Activated CD8-positive, alpha-beta memory T cell treated with anti-CD3 and anti-CD28 coated beads for 24 hours (primary cell): ENCODE measurements around the gene INO80E.
A peak's percentile ranks its signal among the peaks of the same experiment; 100 is the strongest.

Experiments used
- DNase-seq: peaks from one replicate; pipeline ENCODE4 v3.0.0-alpha.2; 2020

INO80E gene

DNA sequence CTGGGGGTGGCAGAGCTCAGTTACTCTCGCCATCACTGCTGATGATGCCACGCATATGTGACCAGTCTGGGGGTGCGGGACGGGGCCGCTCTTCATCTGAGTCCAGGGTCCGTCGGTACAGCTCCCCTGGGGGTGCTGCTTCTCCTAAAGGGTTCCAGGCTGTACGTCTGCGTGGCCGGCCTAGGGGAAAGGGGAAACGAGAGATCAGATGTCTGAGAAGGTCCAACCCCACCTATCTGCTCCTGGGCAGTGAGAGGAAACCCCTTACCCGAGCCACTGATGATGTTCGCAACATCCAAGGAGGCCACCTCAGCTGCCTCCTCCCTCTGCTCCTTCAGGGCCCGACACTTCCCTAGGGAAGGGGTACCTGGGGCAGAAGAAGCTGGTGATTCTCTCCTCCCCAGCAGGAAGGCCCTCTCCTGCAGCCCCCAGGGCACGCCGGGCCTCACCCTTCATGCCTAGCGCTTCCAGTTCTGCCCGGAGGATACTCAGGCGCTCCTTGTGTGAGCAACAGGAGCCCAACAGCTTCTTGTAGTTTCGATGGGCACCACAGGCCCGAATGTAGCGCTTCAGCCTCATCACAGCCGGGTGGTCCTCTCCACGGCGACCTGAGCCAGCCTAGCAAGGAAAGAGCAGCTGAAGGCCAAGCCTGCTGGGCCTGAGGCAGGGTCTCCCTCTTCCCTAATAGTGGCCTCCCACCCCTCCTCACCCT is 2.7 kb upstream of the INO80E start:
- no peak for DNase-seq

DNA sequence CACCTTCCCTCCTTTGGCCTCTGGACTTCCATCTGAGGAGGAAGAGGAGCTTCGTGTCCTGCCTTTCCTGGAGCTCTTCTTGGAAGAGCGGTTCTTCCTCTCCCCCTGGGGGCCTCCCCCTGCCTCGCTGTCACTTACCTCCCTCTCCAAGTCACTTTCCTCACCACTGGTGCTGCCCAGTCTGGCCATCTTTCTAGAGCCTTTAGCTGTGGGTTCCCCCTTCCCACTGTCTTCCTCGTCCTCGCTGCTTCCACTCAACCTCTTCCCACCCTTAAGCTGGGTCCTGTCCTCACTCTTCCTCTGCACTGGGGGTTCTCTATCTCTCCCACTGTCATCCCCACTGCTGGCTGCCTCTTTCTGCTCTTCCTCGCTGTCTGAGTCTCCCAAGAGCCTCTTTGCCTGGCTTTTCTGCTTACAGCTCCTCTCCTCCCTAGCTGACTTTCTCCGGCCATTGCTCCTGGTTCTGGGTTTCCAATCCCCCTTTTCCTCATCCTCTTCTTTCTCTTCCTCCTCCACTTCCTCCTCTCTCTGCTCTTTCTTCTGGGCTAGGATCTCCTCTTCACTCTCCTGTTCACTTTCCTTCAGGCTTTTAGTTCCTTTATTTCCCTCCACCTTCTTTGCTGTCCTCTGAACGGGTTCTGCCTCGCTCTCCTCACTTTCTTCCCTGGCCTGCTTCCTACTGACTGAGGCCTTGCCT is 2.0 kb upstream of the INO80E start:
- DNase-seq, result no peak

GRCh38 chr16:29994600-29995323 is 1.3 kb upstream of the INO80E start:
- no peak for DNase-seq

- peak; percentile 94 for DNase-seq
These were observed 624 bp upstream of the INO80E start, which contains the start of gene HIRIP3 for GRCh38 chr16:29995324-29995910. TSS of gene HIRIP3 (minus strand) at chr16:29995617. CDS start at chr16:29995605, 12 bp downstream.

GRCh38 chr16:29996766-29997250 is 767 bp downstream of the INO80E start:
- no peak for DNase-seq

DNA sequence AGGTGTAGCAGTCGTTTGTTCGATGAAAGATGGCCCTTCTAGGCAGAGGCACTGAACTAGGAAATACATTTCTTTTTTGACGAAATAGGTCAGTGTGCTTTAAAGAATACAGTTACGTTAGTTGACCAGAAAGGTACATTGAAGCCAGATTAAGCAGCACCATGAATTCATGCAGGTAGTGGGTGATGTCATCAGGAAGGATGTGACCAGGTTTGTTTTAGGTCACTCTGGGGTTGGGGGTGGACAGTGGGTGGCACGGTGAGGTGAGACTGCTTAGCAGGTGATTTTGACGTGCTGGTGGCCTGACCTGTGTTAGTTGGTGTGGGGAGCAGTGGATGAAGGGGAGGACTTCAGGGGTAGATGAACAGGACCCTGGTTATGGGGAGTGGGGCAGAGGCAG is 3.6 kb downstream of the INO80E start:
- DNase-seq, result no peak

DNA sequence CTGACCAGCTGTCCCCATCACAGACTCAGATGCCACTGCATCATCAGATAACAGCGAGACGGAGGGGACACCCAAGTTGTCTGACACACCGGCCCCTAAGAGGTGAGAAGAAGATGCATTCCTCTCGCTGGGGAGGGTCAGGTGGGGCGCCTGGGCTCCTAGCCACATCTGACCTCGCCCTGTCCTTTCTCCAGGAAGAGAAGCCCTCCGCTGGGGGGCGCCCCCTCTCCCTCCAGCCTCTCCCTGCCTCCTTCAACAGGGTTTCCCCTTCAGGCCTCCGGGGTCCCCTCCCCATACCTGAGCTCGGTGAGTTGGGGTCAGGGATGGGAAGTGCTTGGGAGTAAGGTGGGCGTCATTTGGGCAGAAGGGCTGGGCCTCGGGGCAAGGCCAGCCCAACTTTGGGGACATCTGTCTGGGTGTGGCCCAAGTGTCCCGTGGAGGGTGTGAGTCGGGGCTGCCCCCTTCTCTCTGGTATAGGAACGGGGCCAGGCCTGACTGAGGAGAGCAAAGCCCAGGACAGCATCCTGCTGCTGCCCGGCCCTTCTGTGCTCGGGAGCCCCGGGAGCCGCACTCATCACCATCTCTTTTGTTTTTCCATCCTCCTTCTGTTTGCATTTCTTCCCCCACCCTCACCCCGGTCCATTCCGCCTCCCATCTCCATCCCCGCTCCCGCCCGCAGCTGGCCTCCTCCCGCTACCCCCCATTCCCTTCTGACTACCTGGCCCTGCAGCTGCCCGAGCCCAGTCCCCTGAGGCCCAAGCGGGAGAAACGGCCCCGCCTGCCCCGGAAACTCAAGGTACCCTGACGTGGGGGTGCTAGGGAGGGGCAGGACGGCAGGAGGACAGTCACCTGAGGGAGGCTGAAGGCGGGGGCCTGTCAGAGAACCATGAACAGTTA is 4.9 kb downstream of the INO80E start:
- DNase-seq, result no peak

DNA sequence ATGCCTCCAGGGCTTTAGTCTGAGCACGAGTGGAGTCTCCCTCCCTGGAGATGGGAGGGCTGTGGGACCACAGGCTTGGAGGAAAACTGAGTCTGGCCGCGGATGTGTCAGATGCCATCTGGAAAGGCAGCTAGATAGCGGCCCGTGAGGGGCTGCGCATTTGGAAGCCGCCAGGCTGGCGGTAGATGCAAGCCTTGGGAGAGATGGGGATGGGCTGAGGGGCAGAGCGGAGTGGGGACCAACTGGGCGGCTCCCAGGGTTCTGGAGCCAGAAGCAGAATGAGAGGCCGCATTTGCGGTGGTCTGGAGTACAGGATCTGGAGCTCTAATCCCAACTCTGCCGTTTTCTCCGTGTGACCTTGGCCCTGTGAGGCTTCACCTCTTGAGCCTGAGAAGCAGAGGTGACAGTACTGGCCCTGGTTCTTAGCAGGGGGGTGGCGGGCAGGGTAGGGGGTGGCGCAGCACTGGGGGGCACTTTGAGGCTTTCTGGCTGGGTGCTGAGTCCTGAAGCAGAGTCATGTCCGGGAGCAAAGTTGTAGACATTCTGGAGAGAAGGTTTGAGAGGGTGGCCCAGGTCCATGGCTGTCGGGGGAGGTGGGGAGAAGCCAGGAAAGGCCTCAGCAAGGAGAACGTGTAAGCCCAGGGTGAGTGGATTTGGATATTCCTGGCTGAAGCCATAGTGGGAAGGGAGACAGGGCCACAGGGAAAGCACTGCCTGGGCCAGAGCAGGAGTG is 6.7 kb downstream of the INO80E start:
- no peak for DNase-seq

- no peak for DNase-seq
These were observed 7.8 kb downstream of the INO80E start for GRCh38 chr16:30003670-30004423.

GRCh38 chr16:30004424-30004776 is 8.4 kb downstream of the INO80E start:
- no peak for DNase-seq

DNA sequence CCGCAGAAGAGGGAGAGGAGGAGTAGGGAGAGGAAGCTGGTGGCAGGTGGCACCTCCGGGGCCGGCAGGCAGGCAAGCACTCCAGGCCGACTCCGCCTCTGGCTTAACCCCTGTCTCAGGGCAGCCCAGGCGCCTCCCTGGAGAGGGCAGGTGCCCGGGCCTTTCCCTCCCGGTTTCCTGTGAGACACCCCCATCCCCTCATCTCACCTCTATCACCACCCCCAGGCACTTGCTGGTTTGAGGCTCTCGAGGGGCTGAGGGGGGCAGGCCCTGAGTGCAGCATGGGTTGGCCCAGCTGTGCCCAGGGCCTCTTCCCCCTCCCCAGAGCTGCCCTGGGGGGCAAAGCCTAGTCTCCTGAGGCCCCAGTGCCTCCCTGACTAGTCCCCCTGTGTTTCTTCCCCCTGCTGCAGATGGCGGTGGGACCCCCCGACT is 8.8 kb downstream of the INO80E start:
- DNase-seq, result no peak

- no peak for DNase-seq
These were observed 9.5 kb downstream of the INO80E start for GRCh38 chr16:30005341-30006094.

DNA sequence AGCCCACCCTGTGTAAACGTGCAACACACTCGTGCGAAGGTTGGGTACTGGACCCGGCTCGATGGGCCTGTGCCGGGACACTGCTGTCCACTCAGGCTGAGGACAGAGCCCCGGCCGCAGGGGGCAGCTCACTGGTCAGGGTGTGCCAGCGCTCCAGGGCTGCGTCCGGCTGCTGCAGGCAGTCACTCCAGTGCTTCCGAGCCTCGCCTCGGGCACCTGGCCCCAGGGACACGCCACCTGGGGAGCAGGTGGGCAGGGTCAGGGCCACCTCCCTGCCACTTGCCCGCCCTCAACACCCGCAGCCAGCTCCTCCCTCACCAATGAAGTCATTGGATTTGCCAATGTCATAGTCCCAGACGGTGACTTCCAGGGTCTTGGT is 10.0 kb downstream of the INO80E start:
- DNase-seq, result no peak

GRCh38 chr16:30006659-30007377 is 10.8 kb downstream of the INO80E start:
- DNase-seq, result no peak

- no peak for DNase-seq
These were observed 11.4 kb downstream of the INO80E start for GRCh38 chr16:30007378-30007895.

- no peak for DNase-seq
These were observed 13.2 kb downstream of the INO80E start for GRCh38 chr16:30009085-30009862.

DNA sequence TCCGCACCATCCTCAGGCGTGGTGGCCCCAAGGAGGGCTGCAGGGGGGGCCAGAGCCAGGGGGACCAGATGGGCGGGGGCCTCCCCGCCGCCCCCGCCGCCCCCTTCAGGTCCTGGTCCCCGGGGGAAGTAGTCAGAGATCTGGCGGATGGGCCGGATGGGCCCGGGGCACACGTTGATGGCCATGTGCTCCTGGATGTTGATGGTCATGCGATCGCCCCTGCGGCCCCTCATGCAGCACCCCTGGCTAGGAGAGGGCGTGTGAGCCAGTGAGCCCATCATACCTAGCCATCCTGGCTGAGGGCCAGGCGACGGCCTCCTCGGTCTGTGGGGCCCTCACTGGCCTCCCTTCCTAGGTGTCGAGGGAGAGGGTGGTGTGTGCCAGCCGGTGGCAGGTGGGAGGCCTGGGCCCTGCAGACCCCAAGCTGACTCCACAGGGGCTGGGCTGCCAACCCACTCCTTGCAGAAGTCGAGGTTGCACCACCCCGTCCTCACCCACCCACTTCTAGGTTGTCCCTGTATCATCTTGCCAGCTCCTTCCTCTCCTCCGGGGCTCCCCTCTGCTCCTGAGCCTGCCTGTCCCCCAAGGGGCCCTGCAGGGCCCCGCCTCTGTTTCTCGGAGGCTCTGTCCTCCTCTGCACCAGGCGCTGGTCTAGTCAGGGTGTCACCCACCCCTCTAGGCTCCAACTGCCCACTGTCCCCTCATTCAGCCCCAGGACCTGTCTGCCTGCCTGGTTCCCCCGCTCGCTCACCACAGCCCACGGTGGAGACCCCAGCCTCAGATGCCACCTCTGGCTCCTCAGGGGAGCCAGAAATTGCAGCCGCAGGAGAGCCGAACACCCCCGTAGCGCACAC is 14.2 kb downstream of the INO80E start:
- no peak for DNase-seq
